Gastrocnemius medialis (tissue), 4 donors: Measurements from ENCODE around the gene CTNNA2.

Experiments
- POLR2A ChIP-seq, 2 donors: fragments of 450-650 bp; IDR thresholded peaks; one replicate each; pipeline ENCODE4 v1.6.1; 2017; ENCODE audit warnings: antibody characterized with exemption in 2 of 2, mild to moderate bottlenecking in 2 of 2, moderate library complexity in 2 of 2
- TF ChIP-seq, protein P1 (sequence below), 5 experiments: fragments of 450-650 bp in 3 of 5; fragments of 200-600 bp in 2 of 5; sonication (generic) in 2 of 5; IDR thresholded peaks in 4 of 5; conservative IDR thresholded peaks in 1 of 5; 1 replicate in 4 of 5; 2 replicates in 1 of 5; pipeline ENCODE4 v1.5.1; 2016 to 2019; ENCODE audit warnings: antibody characterized with exemption in 5 of 5, mild to moderate bottlenecking in 3 of 5, moderate library complexity in 3 of 5

- TF ChIP-seq, protein P1, sequence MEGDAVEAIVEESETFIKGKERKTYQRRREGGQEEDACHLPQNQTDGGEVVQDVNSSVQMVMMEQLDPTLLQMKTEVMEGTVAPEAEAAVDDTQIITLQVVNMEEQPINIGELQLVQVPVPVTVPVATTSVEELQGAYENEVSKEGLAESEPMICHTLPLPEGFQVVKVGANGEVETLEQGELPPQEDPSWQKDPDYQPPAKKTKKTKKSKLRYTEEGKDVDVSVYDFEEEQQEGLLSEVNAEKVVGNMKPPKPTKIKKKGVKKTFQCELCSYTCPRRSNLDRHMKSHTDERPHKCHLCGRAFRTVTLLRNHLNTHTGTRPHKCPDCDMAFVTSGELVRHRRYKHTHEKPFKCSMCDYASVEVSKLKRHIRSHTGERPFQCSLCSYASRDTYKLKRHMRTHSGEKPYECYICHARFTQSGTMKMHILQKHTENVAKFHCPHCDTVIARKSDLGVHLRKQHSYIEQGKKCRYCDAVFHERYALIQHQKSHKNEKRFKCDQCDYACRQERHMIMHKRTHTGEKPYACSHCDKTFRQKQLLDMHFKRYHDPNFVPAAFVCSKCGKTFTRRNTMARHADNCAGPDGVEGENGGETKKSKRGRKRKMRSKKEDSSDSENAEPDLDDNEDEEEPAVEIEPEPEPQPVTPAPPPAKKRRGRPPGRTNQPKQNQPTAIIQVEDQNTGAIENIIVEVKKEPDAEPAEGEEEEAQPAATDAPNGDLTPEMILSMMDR (IDR thresholded peaks at IDR 0.05 in 4 of 5, conservative IDR thresholded peaks at IDR 0.05 in 1 of 5), result no peak
- no peak for TF ChIP-seq POLR2A (IDR thresholded peaks at IDR 0.05)
Observed at GRCh38 chr2:79996709-79997108, 483.9 kb downstream of the CTNNA2 start.
